ENCODE data around the gene CNN2. TPM values are rescaled to one million over a fixed set of nuclear protein-coding genes. Genes with fewer than 3 reads are reported as not detected.

The CNN2 gene

GRCh38 chr19:1088416-1089010, 62.1 kb downstream of the CNN2 start:
- Histone ChIP-seq H3K27me3 (ENCODE audit: control insufficient read depth in 1 of 2, insufficient read depth in 1 of 2, low read length in 2 of 2) (no peaks in the 10 kb centered on the region), H3K27ac (ENCODE audit: low read length, poor library complexity, severe bottlenecking) (no peak overlapping the region), H3K4ac (ENCODE audit: low read depth in 1 of 2, low read length in 2 of 2) (no peak overlapping the region), H4K91ac (ENCODE audit: low read length) (no peak overlapping the region), H3K4me1 (ENCODE audit: control insufficient read depth, insufficient read depth, low read depth, low read length) (peaks cover 18% of the 10 kb centered on the region), H3K36me3 (ENCODE audit: control insufficient read depth in 1 of 2, insufficient read depth in 2 of 2, low read depth in 1 of 2, low read length in 2 of 2) (peaks cover 43 to 76% of the 10 kb centered on the region in 2 experiments), H2AFZ (ENCODE audit: low read depth, low read length) (no peak overlapping the region), H2BK120ac (ENCODE audit: low read depth, low read length) (no peak overlapping the region), H2AK5ac (ENCODE audit: low read length, severe bottlenecking) (no peak overlapping the region), H2BK12ac (ENCODE audit: low read length in 2 of 2) (no peak overlapping the region), H3K79me1 (replicated peaks; ENCODE audit: low read length, poor library complexity, severe bottlenecking) (peaks cover 30% of the 10 kb centered on the region), H3K14ac (ENCODE audit: low read length in 2 of 2) (no peak overlapping the region), H3K18ac (ENCODE audit: low read depth in 1 of 2, low read length in 2 of 2) (no peak overlapping the region), H3K9me3 (ENCODE audit: control insufficient read depth, low read length) (no peaks in the 10 kb centered on the region), H3K4me2 (ENCODE audit: low read length, poor library complexity, severe bottlenecking) (no peak overlapping the region), H3K4me3 (ENCODE audit: insufficient read depth in 1 of 2, low read depth in 1 of 2, low read length in 2 of 2) (no peak overlapping the region), H2BK15ac (ENCODE audit: low read depth, poor library complexity, severe bottlenecking) (no peak overlapping the region), H4K8ac (ENCODE audit: low read length) (no peak overlapping the region), H3K9ac (ENCODE audit: low read length) (no peak overlapping the region), H2BK5ac (ENCODE audit: low read depth, low read length, poor library complexity, severe bottlenecking) (no peak overlapping the region), H3K23ac (ENCODE audit: low read length in 2 of 2) (no peak overlapping the region)
- DNase-seq: no peak
- WGBS: 93% methylated on average over 25 of the region's 27 CpGs

Small RNA genes lying within 50 kb of the gene (small RNA-seq; reads per million reads assigned to genes)
- gene RNU6-2 (ENCODE audit: low read depth): not detected

Measured in mesenchymal stem cell (in vitro differentiated cells and primary cell).